Measurements from ENCODE around the gene INTS4.
"Not testable (repeated sequence)": the region's sequence is repeated elsewhere in the genome, so short reads cannot be mapped to it uniquely, and the experiment has no call there.

INTS4 gene

GRCh38 chr11:77943296-77943695, 51.2 kb downstream of the INTS4 start:
- DNase-seq = not testable (repeated sequence)

- DNase-seq = not testable (repeated sequence)
These were observed 52.0 kb downstream of the INTS4 start for GRCh38 chr11:77942465-77942864.

- not testable (repeated sequence) for DNase-seq
These were observed 60.9 kb downstream of the INTS4 start for GRCh38 chr11:77933596-77933995.

- peak; percentile 70 for DNase-seq
These were observed 63.9 kb downstream of the INTS4 start for GRCh38 chr11:77930334-77931208.

GRCh38 chr11:77917713-77918112, 76.8 kb downstream of the INTS4 start:
- not testable (repeated sequence) for DNase-seq

- DNase-seq = not testable (repeated sequence)
These were observed 80.1 kb downstream of the INTS4 start for GRCh38 chr11:77914307-77914791.

GRCh38 chr11:77913608-77914306, 80.7 kb downstream of the INTS4 start:
- not testable (repeated sequence) for DNase-seq

GRCh38 chr11:77910828-77911227, 83.6 kb downstream of the INTS4 start:
- DNase-seq = not testable (repeated sequence)

GRCh38 chr11:77909277-77909676, 85.2 kb downstream of the INTS4 start:
- no peak for DNase-seq

- no peak for DNase-seq
These were observed 85.6 kb downstream of the INTS4 start for GRCh38 chr11:77908835-77909234.

GRCh38 chr11:77894949-77895348, 99.5 kb downstream of the INTS4 start:
- not testable (repeated sequence) for DNase-seq

- not testable (repeated sequence) for DNase-seq
These were observed 102.8 kb downstream of the INTS4 start for GRCh38 chr11:77891703-77892102.

- not testable (repeated sequence) for DNase-seq
These were observed 103.2 kb downstream of the INTS4 start for GRCh38 chr11:77891256-77891655.

- not testable (repeated sequence) for DNase-seq
These were observed 103.8 kb downstream of the INTS4 start for GRCh38 chr11:77890619-77891056.

GRCh38 chr11:77890100-77890614, 104.3 kb downstream of the INTS4 start:
- DNase-seq = not testable (repeated sequence)

- DNase-seq = not testable (repeated sequence)
These were observed 105.4 kb downstream of the INTS4 start for GRCh38 chr11:77889045-77889444.

- DNase-seq = no peak
These were observed 108.1 kb downstream of the INTS4 start for GRCh38 chr11:77886401-77886800.

GRCh38 chr11:77884829-77885190, 109.7 kb downstream of the INTS4 start:
- DNase-seq = no peak

- DNase-seq = no peak
These were observed 110.2 kb downstream of the INTS4 start for GRCh38 chr11:77884186-77884828.

- DNase-seq = no peak
These were observed 110.7 kb downstream of the INTS4 start for GRCh38 chr11:77883775-77884174.

- no peak for DNase-seq
These were observed 112.1 kb downstream of the INTS4 start for GRCh38 chr11:77882396-77882795.

- peak; percentile 44 for DNase-seq
These were observed 115.2 kb downstream of the INTS4 start for GRCh38 chr11:77879218-77879617.

- not testable (repeated sequence) for DNase-seq
These were observed 116.2 kb downstream of the INTS4 start for GRCh38 chr11:77878247-77878646.

All from hematopoietic multipotent progenitor cell treated with erythropoietin and hydrocortisone succinate and interleukin-3 and kit ligand, for 4 days (in vitro differentiated cells).